GM18519 (cell line): Measurements from ENCODE around the gene PRICKLE1.

Experiments used
- ATAC-seq: cut with Tn5 transposase; IDR thresholded peaks from one replicate; pipeline ENCODE4 v1.9.1; 2021; ENCODE audit warnings: mild to moderate bottlenecking, moderate library complexity; ENCODE audit not compliant: unreplicated experiment, low FRiP score

PRICKLE1 gene

GRCh38 chr12:42589465-42590329 is at the start of gene PRICKLE1:
PRICKLE1 (minus strand) TSS chr12:42589746; CDS start chr12:42472516, 117,230 bp downstream.
- peak; percentile 74 for ATAC-seq

- no peak for ATAC-seq
Measured at GRCh38 chr12:42638697-42639096, 49.2 kb upstream of the PRICKLE1 start.

- ATAC-seq = no peak
Measured at GRCh38 chr12:42638011-42638410, 48.5 kb upstream of the PRICKLE1 start.

GRCh38 chr12:42636993-42637392 is 47.4 kb upstream of the PRICKLE1 start:
- ATAC-seq = no peak

GRCh38 chr12:42633594-42633993 is 44.0 kb upstream of the PRICKLE1 start:
- no peak for ATAC-seq

GRCh38 chr12:42631513-42631912 is 42.0 kb upstream of the PRICKLE1 start:
- no peak for ATAC-seq

- no peak for ATAC-seq
Measured at GRCh38 chr12:42630314-42630713, 40.8 kb upstream of the PRICKLE1 start.

- no peak for ATAC-seq
Measured at GRCh38 chr12:42627151-42627550, 37.6 kb upstream of the PRICKLE1 start.

GRCh38 chr12:42625611-42626010 is 36.1 kb upstream of the PRICKLE1 start:
- ATAC-seq = no peak

GRCh38 chr12:42617622-42618021 is 28.1 kb upstream of the PRICKLE1 start:
- ATAC-seq = no peak

GRCh38 chr12:42615006-42615405 is 25.5 kb upstream of the PRICKLE1 start:
- no peak for ATAC-seq

- ATAC-seq = no peak
Measured at GRCh38 chr12:42612231-42612613, 22.7 kb upstream of the PRICKLE1 start.

GRCh38 chr12:42611571-42612230 is 22.2 kb upstream of the PRICKLE1 start:
- no peak for ATAC-seq

- ATAC-seq = no peak
Measured at GRCh38 chr12:42609605-42610004, 20.1 kb upstream of the PRICKLE1 start.

- ATAC-seq = no peak
Measured at GRCh38 chr12:42608196-42608825, 18.8 kb upstream of the PRICKLE1 start.

- ATAC-seq = no peak
Measured at GRCh38 chr12:42607584-42608058, 18.1 kb upstream of the PRICKLE1 start.

- no peak for ATAC-seq
Measured at GRCh38 chr12:42606471-42606870, 16.9 kb upstream of the PRICKLE1 start.

- ATAC-seq = no peak
Measured at GRCh38 chr12:42605685-42606084, 16.1 kb upstream of the PRICKLE1 start.

- ATAC-seq = no peak
Measured at GRCh38 chr12:42603246-42603990, 13.9 kb upstream of the PRICKLE1 start.

- ATAC-seq = no peak
Measured at GRCh38 chr12:42593874-42594273, 4.3 kb upstream of the PRICKLE1 start.
